Natural killer cell (primary cell): ENCODE measurements around the gene SLC35F1. TPM values are rescaled to one million over a fixed set of nuclear protein-coding genes. Genes with fewer than 3 reads are reported as not detected.

Experiments
- ATAC-seq, 3 donors: fragments of 150-1000 bp in 2 of 3; fragments of 200-7000 bp in 1 of 3; cut with Tn5 transposase; 1 replicate in 1 of 3; 2 replicates in 2 of 3; pipeline ENCODE4 v1.10.0; 2021; ENCODE audit warnings: mild to moderate bottlenecking in 2 of 3, moderate library complexity in 2 of 3
- DNase-seq, 2 donors: peaks; one replicate each; pipeline versions ENCODE4 v3.0.0 to v3.0.0-alpha.2; 2013 to 2021; ENCODE audit warnings: mixed read lengths in 1 of 2
- H3K27ac ChIP-seq: one replicate; pipeline ENCODE4 v1.5.1; 2013; ENCODE audit warnings: mild to moderate bottlenecking, low read length
- H3K27me3 ChIP-seq: one replicate; pipeline ENCODE4 v1.6.1; 2013; ENCODE audit warnings: low read length; ENCODE audit not compliant: control insufficient read depth, insufficient read depth
- H3K36me3 ChIP-seq: one replicate; pipeline ENCODE4 v1.6.1; 2013; ENCODE audit warnings: low read length; ENCODE audit not compliant: control insufficient read depth, insufficient read depth
- H3K4me1 ChIP-seq: one replicate; pipeline ENCODE4 v1.6.1; 2013; ENCODE audit warnings: low read length; ENCODE audit not compliant: control insufficient read depth, insufficient read depth
- H3K4me3 ChIP-seq: one replicate; pipeline ENCODE4 v1.5.1; 2013; ENCODE audit warnings: low read length
- H3K9me3 ChIP-seq: one replicate; pipeline ENCODE4 v1.6.1; 2013; ENCODE audit warnings: low read length; ENCODE audit not compliant: control insufficient read depth, insufficient read depth
- H3K27ac Mint-ChIP-seq, 2 donors: one replicate each; pipeline ENCODE4 v1.8.0; 2022; ENCODE audit warnings: mild to moderate bottlenecking in 2 of 2, mixed read lengths in 2 of 2, moderate library complexity in 1 of 2
- H3K27me3 Mint-ChIP-seq, 2 donors: one replicate each; pipeline ENCODE4 v1.8.0; 2022; ENCODE audit warnings: low read depth in 2 of 2, mixed read lengths in 2 of 2
- H3K36me3 Mint-ChIP-seq: one replicate; pipeline ENCODE4 v1.8.0; 2022; ENCODE audit warnings: mixed read lengths
- H3K4me1 Mint-ChIP-seq, 2 donors: one replicate each; pipeline ENCODE4 v1.8.0; 2022; ENCODE audit warnings: mixed read lengths in 2 of 2
- H3K4me3 Mint-ChIP-seq: one replicate; pipeline ENCODE4 v1.8.0; 2022; ENCODE audit warnings: mild to moderate bottlenecking, moderate library complexity, mixed read lengths
- H3K9me3 Mint-ChIP-seq, 2 donors: one replicate each; pipeline ENCODE4 v1.8.0; 2022; ENCODE audit warnings: mixed read lengths in 2 of 2
- CTCF ChIP-seq: fragments of 200-600 bp; IDR thresholded peaks from one replicate; pipeline ENCODE4 v1.8.0; 2022; ENCODE audit warnings: antibody characterized with exemption
- WGBS: methylation state at CpG from one replicate; pipeline ENCODE4 v1.1.7; 2013; ENCODE audit warnings: missing lambda C conversion rate; ENCODE audit not compliant: insufficient coverage; 5-methylcytosine and 5-hydroxymethylcytosine counted together
- intact Hi-C: fragments of 100-400 bp; cut with micrococcal nuclease; formaldehyde crosslinking; loops from one replicate; pipeline ENCODE4 v1.14.2; 2022
- total RNA-seq, 4 donors: library from RNA; stranded (reverse); fragments of 120-200 nt in 1 of 4; gene quantifications; one replicate each; pipeline versions ENCODE4 v1.2.3 to v1.2.4, GENCODE V29; 2013 to 2022

The SLC35F1 gene
- total RNA-seq, 3 donors from 2014 or later (not counting 1 experiment from before 2014, with no cell fraction given), result not detected

- H3K36me3 ChIP-seq, result no peaks in the 10 kb centered on the region
- WGBS, result 81% methylated on average over 5 of the region's 6 CpGs
- no peak overlapping the region for H3K4me3 Mint-ChIP-seq
- intact Hi-C loops, result no loop called here
- no peaks in the 10 kb centered on the region for H3K9me3 ChIP-seq
- no peaks in the 10 kb centered on the region for H3K36me3 Mint-ChIP-seq
- no peaks in the 10 kb centered on the region for H3K4me1 Mint-ChIP-seq
- peaks cover 6 to 31% of the 10 kb centered on the region in 2 donors for H3K27me3 Mint-ChIP-seq
- no peak for TF ChIP-seq CTCF
- no peaks in the 10 kb centered on the region for H3K4me1 ChIP-seq
- no peaks in the 10 kb centered on the region for H3K9me3 Mint-ChIP-seq
- H3K27ac Mint-ChIP-seq, result no peak overlapping the region
- no peaks in the 10 kb centered on the region for H3K27me3 ChIP-seq
- H3K4me3 ChIP-seq, result no peak overlapping the region
- no peak for ATAC-seq
- DNase-seq, result no peak
- H3K27ac ChIP-seq, result no peak overlapping the region
Observed at GRCh38 chr6:118306392-118307238, 399.6 kb downstream of the SLC35F1 start.

GRCh38 chr6:118307581-118307980, 400.5 kb downstream of the SLC35F1 start:
- no peaks in the 10 kb centered on the region for H3K4me1 Mint-ChIP-seq
- DNase-seq, result no peak
- no peak overlapping the region for H3K4me3 Mint-ChIP-seq
- ATAC-seq, result no peak
- TF ChIP-seq CTCF, result no peak
- H3K4me1 ChIP-seq, result no peaks in the 10 kb centered on the region
- no peaks in the 10 kb centered on the region for H3K9me3 Mint-ChIP-seq
- no peaks in the 10 kb centered on the region for H3K36me3 ChIP-seq
- peaks cover 3 to 31% of the 10 kb centered on the region in 2 donors for H3K27me3 Mint-ChIP-seq
- 90% methylated on average over 7 of the region's 8 CpGs for WGBS
- no peaks in the 10 kb centered on the region for H3K36me3 Mint-ChIP-seq
- no peaks in the 10 kb centered on the region for H3K9me3 ChIP-seq
- no peak overlapping the region for H3K27ac ChIP-seq
- no peak overlapping the region for H3K27ac Mint-ChIP-seq
- intact Hi-C loops, result no loop called here
- no peak overlapping the region for H3K4me3 ChIP-seq
- no peaks in the 10 kb centered on the region for H3K27me3 ChIP-seq

- no peaks in the 10 kb centered on the region for H3K4me1 Mint-ChIP-seq
- no peak overlapping the region for H3K4me3 ChIP-seq
- no peak overlapping the region for H3K27ac Mint-ChIP-seq
- 83% methylated on average over 2 of the region's 2 CpGs for WGBS
- H3K4me3 Mint-ChIP-seq, result no peak overlapping the region
- no peak overlapping the region for H3K27ac ChIP-seq
- no peaks in the 10 kb centered on the region for H3K36me3 Mint-ChIP-seq
- no peaks in the 10 kb centered on the region for H3K9me3 ChIP-seq
- no peaks in the 10 kb centered on the region for H3K4me1 ChIP-seq
- H3K36me3 ChIP-seq, result no peaks in the 10 kb centered on the region
- no peaks in the 10 kb centered on the region for H3K9me3 Mint-ChIP-seq
- TF ChIP-seq CTCF, result no peak
- H3K27me3 Mint-ChIP-seq, result peaks cover 3 to 21% of the 10 kb centered on the region in 2 donors
- intact Hi-C loops, result no loop called here
- no peak for DNase-seq
- ATAC-seq, result no peak
- no peaks in the 10 kb centered on the region for H3K27me3 ChIP-seq
Observed at GRCh38 chr6:118309337-118310093, 402.5 kb downstream of the SLC35F1 start.
